ENCODE data around the gene SIVA1.

- no peak for TF ChIP-seq SUZ12 (IDR thresholded peaks at IDR 0.05; ENCODE audit: extremely low read depth, insufficient read depth, insufficient read length)
- no peak for TF ChIP-seq ZNF274 (IDR thresholded peaks at IDR 0.05; ENCODE audit: low read depth, low read length)
- no peak for TF ChIP-seq YY1 (IDR thresholded peaks at IDR 0.05; ENCODE audit: insufficient read depth, insufficient read length)
These were observed 20.0 kb downstream of the SIVA1 start for GRCh38 chr14:104772707-104773504.

All from NT2/D1 (cell line).